H1 (cell line): ENCODE results near the gene RCAN3.

Experiments used
- CHD2 ChIP-seq: IDR thresholded peaks from 2 replicates; pipeline ENCODE4 v1.6.1; 2012; ENCODE audit warnings: low read length, improper control_type of control experiment
- CTCF ChIP-seq, 3 experiments: IDR thresholded peaks; 1 replicate in 2 of 3; 2 replicates in 1 of 3; pipeline versions ENCODE4 v1.5.1 to v1.6.1; 2011; ENCODE audit warnings: low read length in 3 of 3, mild to moderate bottlenecking in 3 of 3, inconsistent platforms in 2 of 3, low read depth in 1 of 3, moderate library complexity in 1 of 3; ENCODE audit not compliant: insufficient read depth in 1 of 3; ENCODE audit errors: control extremely low read depth in 1 of 3
- JUN ChIP-seq: IDR thresholded peaks from 2 replicates; pipeline ENCODE4 v1.6.1; 2011; ENCODE audit warnings: low read depth, mild to moderate bottlenecking, improper control_type of control experiment, low read length
- JUND ChIP-seq: IDR thresholded peaks from 2 replicates; pipeline ENCODE4 v1.6.1; 2011; ENCODE audit warnings: mild to moderate bottlenecking, improper control_type of control experiment, low read length

- no peak for TF ChIP-seq JUN
- no peak for TF ChIP-seq JUND
- TF ChIP-seq CTCF (IDR thresholded peaks at IDR 0.05; ENCODE audit: control extremely low read depth in 1 of 3, insufficient read depth in 1 of 3, low read depth in 1 of 3, low read length in 3 of 3) = no peak
- TF ChIP-seq CHD2 = no peak
These were observed 62.1 kb downstream of the RCAN3 start for GRCh38 chr1:24564695-24565094.
